H1 (cell line): Measurements from ENCODE around the gene CTAGE1. TPM values are rescaled to one million over a fixed set of nuclear protein-coding genes. Genes with fewer than 3 reads are reported as not detected.
A peak's percentile ranks its signal among the peaks of the same experiment; 100 is the strongest.

ENCODE experiments used
- CTCF ChIA-PET: fragments of 300-600 bp; sonication (Branson Sonifier 250); formaldehyde crosslinking; loops from one replicate; lab custom pipeline; 2021; ENCODE audit not compliant: partially characterized antibody; lab: Charles Lee
- POLR2A ChIA-PET: fragments of 300-600 bp; sonication (Branson Sonifier 250); formaldehyde crosslinking; loops from one replicate; lab custom pipeline; 2021; ENCODE audit warnings: inconsistent platforms; ENCODE audit not compliant: partially characterized antibody; lab: Charles Lee
- DNase-seq, 2 experiments: peaks; one replicate each; pipeline versions ENCODE4 v3.0.0 to v3.0.0-alpha.2; 2010 to 2022; ENCODE audit warnings: low spot score in 2 of 2, low read depth in 1 of 2, mixed read lengths in 1 of 2
- FAIRE-seq: peaks from 2 replicates; lab custom pipeline; 2011; peaks lifted over from hg19 to GRCh38; lab: Jason Lieb, UNC
- H2AFZ ChIP-seq: 2 replicates; pipeline ENCODE4 v1.8.1; 2012; ENCODE audit warnings: low read length, inconsistent platforms
- H2AK5ac ChIP-seq: 2 replicates; pipeline ENCODE4 v1.6.1; 2013; ENCODE audit warnings: low read depth, low read length
- H2BK120ac ChIP-seq: replicated peaks from 2 replicates; pipeline ENCODE3; 2013; ENCODE audit warnings: low read depth, low read length, inconsistent platforms
- H2BK12ac ChIP-seq: 2 replicates; pipeline ENCODE4 v1.6.1; 2013; ENCODE audit warnings: low read depth, low read length
- H2BK15ac ChIP-seq: 2 replicates; pipeline ENCODE4 v1.6.1; 2013; ENCODE audit warnings: low read length
- H2BK20ac ChIP-seq: 2 replicates; pipeline ENCODE4 v1.6.1; 2013; ENCODE audit warnings: low read length
- H2BK5ac ChIP-seq: 2 replicates; pipeline ENCODE4 v1.6.1; 2013; ENCODE audit warnings: low read depth, low read length
- H3K14ac ChIP-seq: 2 replicates; pipeline ENCODE4 v1.6.1; 2013; ENCODE audit warnings: inconsistent platforms; ENCODE audit not compliant: insufficient read length
- H3K18ac ChIP-seq: 2 replicates; pipeline ENCODE4 v1.6.1; 2013; ENCODE audit warnings: low read length; ENCODE audit errors: extremely low read depth
- H3K23ac ChIP-seq: 2 replicates; pipeline ENCODE4 v1.6.1; 2013; ENCODE audit warnings: inconsistent platforms; ENCODE audit not compliant: insufficient read length
- H3K23me2 ChIP-seq: 2 replicates; pipeline ENCODE4 v1.6.1; 2013; ENCODE audit warnings: low read depth, low read length
- H3K27ac ChIP-seq: 2 replicates; pipeline ENCODE4 v1.6.1; 2011; ENCODE audit warnings: low read depth, low read length, inconsistent platforms
- H3K27me3 ChIP-seq, 4 experiments: replicated peaks in 1 of 4; 1 replicate in 1 of 4; 2 replicates in 3 of 4; pipeline versions ENCODE4 v1.6.1 to v1.8.1; 2011 to 2013; ENCODE audit warnings: low read length in 3 of 4, mild to moderate bottlenecking in 3 of 4, inconsistent platforms in 2 of 4, mixed read lengths in 2 of 4, moderate library complexity in 1 of 4; ENCODE audit not compliant: control insufficient read depth in 3 of 4, insufficient read depth in 3 of 4; ENCODE audit errors: extremely low read depth in 1 of 4
- H3K36me3 ChIP-seq, 4 experiments: 2 replicates each; pipeline versions ENCODE4 v1.6.1 to v1.8.1; 2011 to 2013; ENCODE audit warnings: mild to moderate bottlenecking in 4 of 4, low read length in 3 of 4, moderate library complexity in 2 of 4, control low read depth in 1 of 4, inconsistent platforms in 1 of 4; ENCODE audit not compliant: insufficient read depth in 4 of 4, control insufficient read depth in 2 of 4
- H3K4ac ChIP-seq: replicated peaks from 2 replicates; pipeline ENCODE3; 2013; ENCODE audit warnings: low read length, low read depth, mixed read lengths, inconsistent platforms; ENCODE audit not compliant: insufficient read length
- H3K4me1 ChIP-seq, 4 experiments: replicated peaks in 1 of 4; 1 replicate in 1 of 4; 2 replicates in 3 of 4; pipeline versions ENCODE4 v1.6.1 to v1.8.1; 2011 to 2013; ENCODE audit warnings: low read length in 3 of 4, inconsistent platforms in 2 of 4, mixed read lengths in 1 of 4; ENCODE audit not compliant: insufficient read depth in 4 of 4, control insufficient read depth in 3 of 4
- H3K4me2 ChIP-seq, 2 experiments: 2 replicates each; pipeline versions ENCODE4 v1.6.1 to v1.8.1; 2011 to 2013; ENCODE audit warnings: low read depth in 2 of 2, low read length in 2 of 2, control low read depth in 1 of 2, inconsistent platforms in 1 of 2, mild to moderate bottlenecking in 1 of 2; ENCODE audit not compliant: insufficient read depth in 1 of 2
- H3K4me3 ChIP-seq, 4 experiments: fragments of 200-600, 300-600 bp in 1 of 4; sonication (generic), shearing (Covaris generic), sonication (Bioruptor Twin) in 1 of 4; 2 replicates each; pipeline versions ENCODE4 v1.5.1 to v1.8.1; 2011 to 2016; ENCODE audit warnings: low read length in 4 of 4, low read depth in 3 of 4, control low read depth in 2 of 4, inconsistent platforms in 2 of 4, mild to moderate bottlenecking in 2 of 4, mixed read lengths in 1 of 4, moderate library complexity in 1 of 4; ENCODE audit not compliant: insufficient read depth in 2 of 4; ENCODE audit errors: extremely low read depth in 1 of 4
- H3K56ac ChIP-seq: replicated peaks from 2 replicates; pipeline ENCODE3; 2013; ENCODE audit warnings: low read depth, mild to moderate bottlenecking, mixed read lengths, low read length, inconsistent platforms; ENCODE audit not compliant: insufficient read length
- H3K79me1 ChIP-seq: 2 replicates; pipeline ENCODE4 v1.6.1; 2013; ENCODE audit warnings: low read depth, low read length, control low read depth
- H3K79me2 ChIP-seq, 2 experiments: 2 replicates each; pipeline versions ENCODE4 v1.6.1 to v1.8.1; 2012 to 2013; ENCODE audit warnings: low read length in 2 of 2, mild to moderate bottlenecking in 2 of 2, inconsistent platforms in 1 of 2; ENCODE audit not compliant: insufficient read depth in 2 of 2, control insufficient read depth in 1 of 2
- H3K9ac ChIP-seq, 4 experiments: replicated peaks in 1 of 4; 1 replicate in 1 of 4; 2 replicates in 3 of 4; pipeline versions ENCODE4 v1.6.1 to v1.8.1; 2011 to 2013; ENCODE audit warnings: low read depth in 3 of 4, low read length in 3 of 4, control low read depth in 2 of 4, mild to moderate bottlenecking in 2 of 4, moderate library complexity in 2 of 4, inconsistent platforms in 1 of 4; ENCODE audit errors: extremely low read depth in 1 of 4
- H3K9me3 ChIP-seq, 2 experiments: 2 replicates each; pipeline versions ENCODE4 v1.6.1 to v1.8.1; 2012 to 2013; ENCODE audit warnings: mild to moderate bottlenecking in 2 of 2, moderate library complexity in 2 of 2, control low read depth in 1 of 2, inconsistent platforms in 1 of 2, low read depth in 1 of 2, low read length in 1 of 2, mixed read lengths in 1 of 2; ENCODE audit not compliant: insufficient read depth in 2 of 2
- H4K20me1 ChIP-seq, 2 experiments: replicated peaks in 1 of 2; 2 replicates each; pipeline versions ENCODE3 to v1.8.1; 2011 to 2013; ENCODE audit warnings: inconsistent platforms in 2 of 2, low read length in 2 of 2, mild to moderate bottlenecking in 1 of 2; ENCODE audit not compliant: insufficient read depth in 2 of 2, control insufficient read depth in 1 of 2
- H4K5ac ChIP-seq: 2 replicates; pipeline ENCODE4 v1.6.1; 2013; ENCODE audit warnings: low read length, low read depth, mixed read lengths, inconsistent platforms; ENCODE audit not compliant: insufficient read length
- H4K8ac ChIP-seq: 2 replicates; pipeline ENCODE4 v1.8.0; 2013; ENCODE audit warnings: mild to moderate bottlenecking, moderate library complexity, low read length, inconsistent platforms; ENCODE audit not compliant: insufficient read depth; ENCODE audit errors: extremely low read depth
- H4K91ac ChIP-seq: replicated peaks from 2 replicates; pipeline ENCODE3; 2013; ENCODE audit warnings: low read length, mixed read lengths, inconsistent platforms; ENCODE audit not compliant: insufficient read length
- CBX5 ChIP-seq: fragments of 300-800, 300-1000 bp; sonication (generic); IDR thresholded peaks from 2 replicates; pipeline ENCODE4 v1.7.1; 2016; ENCODE audit warnings: antibody characterized with exemption, low read length, low read depth
- CTCF ChIP-seq, 3 experiments: IDR thresholded peaks; 1 replicate in 2 of 3; 2 replicates in 1 of 3; pipeline versions ENCODE4 v1.5.1 to v1.6.1; 2011; ENCODE audit warnings: low read length in 3 of 3, mild to moderate bottlenecking in 3 of 3, inconsistent platforms in 2 of 3, low read depth in 1 of 3, moderate library complexity in 1 of 3; ENCODE audit not compliant: insufficient read depth in 1 of 3; ENCODE audit errors: control extremely low read depth in 1 of 3
- JUN ChIP-seq: IDR thresholded peaks from 2 replicates; pipeline ENCODE4 v1.6.1; 2011; ENCODE audit warnings: low read depth, mild to moderate bottlenecking, improper control_type of control experiment, low read length
- POLR2A ChIP-seq, 2 experiments: IDR thresholded peaks; 1 replicate in 1 of 2; 2 replicates in 1 of 2; pipeline ENCODE4 v1.6.1; 2011; ENCODE audit warnings: low read depth in 2 of 2, low read length in 2 of 2, mild to moderate bottlenecking in 2 of 2; ENCODE audit errors: control extremely low read depth in 1 of 2
- RAD21 ChIP-seq, 2 experiments: IDR thresholded peaks in 1 of 2; conservative IDR thresholded peaks in 1 of 2; 2 replicates each; pipeline ENCODE4 v1.6.1; 2011; ENCODE audit warnings: low read depth in 2 of 2, low read length in 2 of 2, improper control_type of control experiment in 1 of 2, inconsistent platforms in 1 of 2, mild to moderate bottlenecking in 1 of 2, moderate library complexity in 1 of 2
- RFX5 ChIP-seq: IDR thresholded peaks from 2 replicates; pipeline ENCODE4 v1.6.1; 2011; ENCODE audit warnings: low read depth, low read length, improper control_type of control experiment, borderline replicate concordance
- RNF2 ChIP-seq: fragments of 200-900, 300-1000 bp; sonication (generic); IDR thresholded peaks from 2 replicates; pipeline ENCODE4 v1.7.1; 2016; ENCODE audit warnings: borderline replicate concordance, low read depth, mild to moderate bottlenecking, antibody characterized with exemption, low read length; ENCODE audit not compliant: poor library complexity, severe bottlenecking; ENCODE audit errors: missing control alignments
- SUZ12 ChIP-seq: fragments of 200-600 bp; sonication (generic); IDR thresholded peaks from 2 replicates; pipeline ENCODE4 v1.6.1; 2012; ENCODE audit warnings: mild to moderate bottlenecking, inconsistent platforms, low read length, moderate library complexity, mixed read lengths
- TAF1 ChIP-seq: IDR thresholded peaks from 2 replicates; pipeline ENCODE4 v1.6.1; 2011; ENCODE audit warnings: mild to moderate bottlenecking, low read depth, low read length
- TEAD4 ChIP-seq: IDR thresholded peaks from 2 replicates; pipeline ENCODE4 v1.6.1; 2012; ENCODE audit warnings: low read depth, low read length, inconsistent platforms, mixed read lengths
- WGBS, 2 experiments: shearing (Covaris generic) in 1 of 2; methylation state at CpG; one replicate each; pipeline versions ENCODE4 v1.1.6 to v1.1.7; 2013 to 2015; ENCODE audit warnings: low lambda C conversion rate in 2 of 2, mixed read lengths in 2 of 2, inconsistent platforms in 1 of 2, low coverage in 1 of 2, missing lambda C conversion rate in 1 of 2; ENCODE audit not compliant: insufficient replicate concordance in 2 of 2, insufficient coverage in 1 of 2, insufficient read length in 1 of 2; ENCODE audit errors: extremely low coverage in 1 of 2, missing lambda C conversion rate in 1 of 2; 5-methylcytosine and 5-hydroxymethylcytosine counted together
- polyA plus RNA-seq, 7 experiments: library from polyadenylated mRNA; depleted of rRNA in 3 of 7; stranded (reverse) in 5 of 7; unstranded in 2 of 7; fragments of >200 nt in 5 of 7; fragments of 200-250 nt in 2 of 7; gene quantifications; 1 replicate in 5 of 7; 2 replicates in 1 of 7; 4 replicates in 1 of 7; pipeline versions ENCODE4 v1.2.1 to v1.2.3, GENCODE V29; 2011 to 2013; ENCODE audit warnings: missing spikeins in 2 of 7, mixed read lengths in 2 of 7
- total RNA-seq: library from RNA; stranded (reverse); fragmentation: NEBNext Ultra II Directional; extraction: Animal tissue kit (Norgen Biotek cat#: 25700); gene quantifications from 2 replicates; pipeline ENCODE4 v1.2.1, GENCODE V29; 2021

CTAGE1 gene
- total and polyA plus RNA-seq, 2 of the 8 experiments (the other 6 are each of a cell fraction or from before 2014, with no cell fraction given) = not detected

GRCh38 chr18:22378672-22379282, 38.9 kb downstream of the CTAGE1 start:
- peak; percentile 68 for FAIRE-seq
- H2BK20ac ChIP-seq = no peak overlapping the region
- no peak overlapping the region for H3K27ac ChIP-seq
- H3K4ac ChIP-seq = no peak overlapping the region
- H4K8ac ChIP-seq = no peak overlapping the region
- ChIA-PET CTCF (interaction anchor here (0.6 to 1.3 kb wide), 14 partner anchors 9 to 159 kb away, joined by 3 to 7 read pairs (median 4); no protein-coding TSS in a partner anchor), POLR2A (no interaction called here)
- DNase-seq = no peak
- H3K4me3 ChIP-seq = no peak overlapping the region
- no peak overlapping the region for H3K4me2 ChIP-seq
- H3K18ac ChIP-seq = no peak overlapping the region
- no peak overlapping the region for H3K23ac ChIP-seq
- H3K23me2 ChIP-seq = no peaks in the 10 kb centered on the region
- no peak overlapping the region for H3K56ac ChIP-seq
- no peak overlapping the region for H2BK5ac ChIP-seq
- H2BK15ac ChIP-seq = no peak overlapping the region
- H4K20me1 ChIP-seq = no peaks in the 10 kb centered on the region
- H2BK12ac ChIP-seq = no peak overlapping the region
- H3K79me1 ChIP-seq = no peaks in the 10 kb centered on the region
- no peak overlapping the region for H2AK5ac ChIP-seq
- no peak overlapping the region for H2BK120ac ChIP-seq
- H4K5ac ChIP-seq = no peak overlapping the region
- no peaks in the 10 kb centered on the region for H3K79me2 ChIP-seq
- H3K36me3 ChIP-seq = no peaks in the 10 kb centered on the region
- H3K9me3 ChIP-seq = no peaks in the 10 kb centered on the region
- H3K14ac ChIP-seq = no peak overlapping the region
- 59% methylated on average over 2 of the region's 2 CpGs; no CpG with 5 or more reads in 1 of the 2 experiments for WGBS, 2 experiments
- H3K9ac ChIP-seq = no peak overlapping the region
- no peak overlapping the region for H2AFZ ChIP-seq
- H3K4me1 ChIP-seq = no peaks in the 10 kb centered on the region
- H3K27me3 ChIP-seq = no peaks in the 10 kb centered on the region
- H4K91ac ChIP-seq = no peak overlapping the region
- TF ChIP-seq POLR2A (IDR thresholded peaks at IDR 0.05; ENCODE audit: control extremely low read depth in 1 of 2, low read depth in 2 of 2, low read length in 2 of 2) (no peak), RFX5 (no peak), CBX5 (no peak), TAF1 (no peak), RNF2 (no peak), JUN (no peak), TEAD4 (peak; percentile 56; the same call in 1 of the 2 replicates), RAD21 (IDR thresholded peaks at IDR 0.05 in 1 of 2, conservative IDR thresholded peaks at IDR 0.05 in 1 of 2; ENCODE audit: low read depth in 2 of 2, low read length in 2 of 2) (peak; percentile 46 to 59), SUZ12 (no peak), CTCF (IDR thresholded peaks at IDR 0.05; ENCODE audit: control extremely low read depth in 1 of 3, insufficient read depth in 1 of 3, low read depth in 1 of 3, low read length in 3 of 3) (peak; percentile 54 to 79 (median 67))
